Caki2 (cell line): ENCODE data around the gene TMEM120B. TPM values are rescaled to one million over a fixed set of nuclear protein-coding genes. Genes with fewer than 3 reads are reported as not detected.
"Not testable (repeated sequence)": the region's sequence is repeated elsewhere in the genome, so short reads cannot be mapped to it uniquely, and the experiment has no call there.

Experiments
- DNase-seq: peaks from one replicate; pipeline ENCODE4 v3.0.0-alpha.2; 2015; ENCODE audit warnings: low read depth
- in situ Hi-C: cut with HindIII; loops from 2 replicates; pipeline ENCODE4 v1.10.0; 2016; ENCODE audit warnings: low sequenced_read_pairs, low pct_unique_long_range_greater_than_20kb, mixed read lengths
- total RNA-seq: library from RNA; depleted of rRNA; stranded (reverse); fragments of >200 nt; shearing (Covaris generic); gene quantifications from 2 replicates; pipeline ENCODE4 v1.2.3, GENCODE V29; 2014; ENCODE audit warnings: low replicate concordance; rRNA removed

Gene TMEM120B
- total RNA-seq, result 9.6 and 11.8 TPM in 2 replicates

DNA sequence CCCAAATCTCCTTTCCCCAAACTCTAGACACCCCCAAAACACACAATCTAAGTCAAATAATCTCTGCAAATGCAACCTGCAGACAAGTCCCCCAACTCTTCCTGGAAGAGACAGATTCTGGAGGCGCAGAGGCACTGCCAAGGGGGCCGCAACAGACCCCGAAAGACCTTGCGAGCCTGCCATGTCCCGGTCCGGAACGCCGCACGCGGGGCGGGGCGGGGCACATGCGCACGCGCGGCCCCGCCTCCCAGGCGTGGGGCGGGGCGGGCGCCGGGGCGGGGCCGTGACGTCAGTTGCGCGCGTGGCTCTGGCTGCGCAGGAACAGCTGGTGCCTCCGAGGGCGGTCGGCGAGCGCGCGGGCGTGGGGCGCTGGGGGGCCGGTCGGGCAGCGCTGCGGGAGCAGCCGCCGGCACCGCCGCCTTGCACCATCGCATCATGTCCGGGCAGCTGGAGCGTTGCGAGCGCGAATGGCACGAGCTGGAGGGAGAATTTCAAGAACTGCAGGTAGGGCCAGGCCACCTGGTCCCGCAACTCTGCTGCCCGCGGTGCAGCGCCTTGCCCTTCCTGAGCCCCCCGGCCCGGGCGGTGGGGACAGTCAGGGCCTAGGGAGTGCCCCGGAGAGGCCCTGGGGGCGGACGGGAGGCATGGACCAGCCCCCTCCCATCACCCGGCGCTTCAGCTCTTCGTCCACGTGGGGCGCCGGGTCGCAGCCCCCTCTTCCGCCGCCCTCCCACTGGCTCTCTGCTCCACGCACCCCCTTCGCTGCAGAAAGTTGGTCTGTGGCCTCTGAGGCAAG lies at the start of gene TMEM120B:
TSS of gene TMEM120B (plus strand) at position 292 of the 796 bp plus-strand sequence. CDS start at position 436, 144 bp downstream.
- peak; percentile 66 for DNase-seq
- in situ Hi-C loops, result no loop called here

DNA sequence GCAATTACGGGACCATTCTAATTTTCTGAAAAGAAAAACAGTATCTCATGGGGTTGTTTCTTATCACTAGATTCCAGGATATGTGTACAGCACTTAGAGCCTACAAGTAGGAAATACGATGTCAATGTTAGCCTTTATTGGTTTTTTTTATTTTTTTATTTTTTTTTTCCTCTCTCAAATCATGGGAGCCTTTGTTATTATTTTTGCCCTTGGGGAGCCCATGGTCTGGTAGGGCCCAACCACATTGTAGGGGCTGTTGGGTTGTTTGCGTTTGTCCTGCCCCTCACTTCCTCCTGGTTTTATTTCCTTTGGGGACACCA lies 49.0 kb upstream of the TMEM120B start:
- in situ Hi-C loops, result no loop called here
- no peak for DNase-seq

DNA sequence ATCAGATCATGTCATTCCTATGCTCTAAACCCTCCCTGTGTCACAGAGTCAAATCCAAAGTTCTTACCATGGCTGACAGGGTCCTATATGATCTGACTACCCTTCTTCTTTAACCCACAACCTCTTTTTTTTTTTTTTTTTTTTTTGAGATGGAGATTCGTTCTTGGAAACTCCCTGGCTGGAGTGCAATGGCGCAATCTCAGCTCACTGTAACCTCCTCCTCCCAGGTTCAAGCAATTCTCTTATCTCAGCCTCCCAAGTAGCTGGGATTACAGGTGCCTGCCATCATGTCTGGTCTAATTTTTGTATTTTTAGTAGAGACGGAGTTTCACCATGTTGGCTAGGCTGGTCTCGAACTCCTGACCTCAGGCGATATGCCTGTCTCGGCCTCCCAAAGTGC lies 45.7 kb upstream of the TMEM120B start:
- in situ Hi-C loops, DNase-seq: not testable (repeated sequence)

- no peak for DNase-seq
- in situ Hi-C loops, result no loop called here
These were observed 43.6 kb upstream of the TMEM120B start for GRCh38 chr12:121668750-121669520.

- in situ Hi-C loops, result no loop called here
These were observed 43.0 kb upstream of the TMEM120B start, which contains the start of gene MORN3 for GRCh38 chr12:121669521-121669900. MORN3 (minus strand) TSS chr12:121669654; CDS start chr12:121669483, 171 bp downstream.

GRCh38 chr12:121673013-121673511 lies 39.5 kb upstream of the TMEM120B start:
- no peak for DNase-seq

More at GRCh38 chr12:121669521-121669900, 43.0 kb upstream of the TMEM120B start, which contains the start of gene MORN3:
- DNase-seq, result no peak

DNA sequence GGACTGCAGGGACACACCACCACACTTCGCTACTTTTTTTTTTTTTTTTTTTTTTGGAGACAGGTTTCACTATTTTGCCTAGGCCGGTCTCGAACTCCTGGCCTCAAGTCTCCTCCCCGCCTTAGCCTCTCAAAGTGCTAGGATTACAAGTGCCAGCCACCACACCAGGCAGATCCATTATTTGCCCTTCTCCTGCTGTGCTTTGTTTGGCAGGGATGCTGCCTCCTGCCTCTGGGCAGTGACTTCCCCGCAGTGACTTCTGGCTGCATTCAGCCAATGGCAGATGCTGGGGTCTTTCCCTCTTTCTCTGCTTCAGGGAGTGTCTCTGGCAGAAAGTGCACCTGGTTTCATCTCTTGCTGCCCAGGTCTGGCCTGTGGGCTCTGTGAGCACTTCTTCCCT lies 36.4 kb upstream of the TMEM120B start:
- in situ Hi-C loops, result no loop called here
- no peak for DNase-seq

More at GRCh38 chr12:121673013-121673511, 39.5 kb upstream of the TMEM120B start:
- in situ Hi-C loops, result no loop called here

- in situ Hi-C loops, result no loop called here
- DNase-seq, result no peak
These were observed 34.2 kb upstream of the TMEM120B start for GRCh38 chr12:121678305-121678704.

DNA sequence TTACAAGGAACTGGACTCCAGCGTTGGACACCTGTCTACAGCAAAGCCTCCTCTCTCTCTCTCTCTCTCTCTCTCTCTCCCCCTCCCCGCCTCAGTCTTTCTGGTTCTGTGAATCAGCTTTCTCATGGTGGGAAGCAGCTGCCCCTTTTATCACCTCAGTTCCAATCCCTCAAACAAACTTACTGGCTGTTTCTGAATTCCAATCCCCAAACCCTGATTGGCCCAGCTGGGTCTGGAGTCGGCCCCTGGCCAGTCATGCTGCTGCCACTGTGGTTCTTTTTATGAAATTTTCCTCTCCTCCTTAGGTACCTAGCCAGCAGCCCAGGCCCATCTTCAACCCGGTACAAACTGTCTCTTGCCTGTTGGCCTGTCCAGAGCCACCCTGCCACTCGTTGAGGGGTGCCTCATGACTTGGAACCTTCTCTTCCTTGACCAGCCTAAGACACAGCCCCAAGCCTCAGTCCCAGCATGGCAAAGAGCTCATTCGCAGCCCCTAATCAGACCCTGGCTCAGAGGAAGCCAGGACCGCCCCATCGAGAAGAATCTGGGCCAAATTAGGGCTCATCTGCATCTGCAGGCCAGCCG lies 33.7 kb upstream of the TMEM120B start:
- in situ Hi-C loops, result no loop called here
- no peak for DNase-seq

- in situ Hi-C loops, DNase-seq: not testable (repeated sequence)
These were observed 32.8 kb upstream of the TMEM120B start for GRCh38 chr12:121679661-121680197.

- DNase-seq, result no peak
These were observed 23.6 kb upstream of the TMEM120B start for GRCh38 chr12:121688966-121689365.

DNA sequence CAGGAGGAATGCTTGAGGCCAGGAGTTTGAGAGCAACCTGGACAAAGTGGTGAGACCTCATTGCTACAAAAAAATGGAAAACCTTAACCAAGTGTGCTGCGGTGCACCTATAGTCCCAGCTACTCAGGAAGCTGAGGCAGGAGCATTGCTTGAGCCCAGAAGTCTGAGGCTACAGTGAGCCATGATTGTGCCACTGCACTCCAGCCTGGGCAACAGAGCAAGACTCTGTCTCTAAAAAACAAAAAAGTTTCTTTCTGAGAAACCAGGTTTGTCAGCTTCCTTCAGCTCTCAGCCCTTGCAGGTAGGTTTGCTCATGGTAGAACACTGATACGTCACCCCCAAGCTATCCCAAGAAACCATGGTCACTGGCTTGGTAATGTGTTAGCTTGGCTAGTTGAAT lies 23.1 kb upstream of the TMEM120B start:
- in situ Hi-C loops, result no loop called here
- no peak for DNase-seq

More at GRCh38 chr12:121688966-121689365, 23.6 kb upstream of the TMEM120B start:
- in situ Hi-C loops, result no loop called here

DNA sequence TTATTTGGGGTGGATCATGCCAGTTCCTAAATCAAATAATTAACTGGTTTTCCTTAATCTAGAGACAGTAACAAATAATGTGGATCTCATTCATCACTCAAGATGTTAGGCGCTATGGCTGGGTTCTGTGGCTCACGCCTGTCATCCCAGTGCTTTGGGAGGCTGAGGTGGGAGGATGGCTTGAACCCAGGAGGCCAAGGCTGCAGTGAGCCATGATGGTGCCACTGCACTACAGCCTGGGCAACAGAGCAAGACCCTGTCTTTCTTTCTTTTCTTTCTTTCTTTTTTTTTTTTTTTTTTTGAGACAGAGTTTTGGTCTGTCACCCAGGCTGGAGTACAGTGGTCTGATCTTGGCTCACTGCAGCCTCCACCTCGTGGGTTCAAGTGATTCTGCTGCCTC lies 19.8 kb upstream of the TMEM120B start:
- DNase-seq, in situ Hi-C loops: not testable (repeated sequence)

- DNase-seq, result no peak
- in situ Hi-C loops, result no loop called here
These were observed 19.3 kb upstream of the TMEM120B start for GRCh38 chr12:121693155-121693687.

GRCh38 chr12:121697093-121697698 lies 15.4 kb upstream of the TMEM120B start:
- DNase-seq, result peak; percentile 46
- in situ Hi-C loops, result no loop called here

DNA sequence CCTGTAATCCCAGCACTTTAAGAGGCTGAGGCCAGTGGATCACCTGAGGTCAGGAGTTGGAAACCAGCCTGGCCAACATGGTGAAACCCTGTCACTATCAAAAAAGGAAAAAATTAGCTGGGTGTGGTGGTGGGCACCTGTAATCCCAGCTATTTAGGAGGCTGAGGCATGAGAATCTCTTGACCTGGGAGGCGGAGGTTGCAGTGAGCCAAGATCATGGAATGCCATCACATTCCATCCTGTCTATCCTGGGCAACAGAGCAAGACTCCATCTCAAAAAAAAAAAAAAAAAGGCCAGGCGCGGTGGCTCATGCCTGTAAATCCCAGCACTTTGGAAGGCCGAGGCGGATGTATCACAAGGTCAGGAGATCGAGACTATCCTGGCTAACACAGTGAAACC lies 14.7 kb upstream of the TMEM120B start:
- in situ Hi-C loops, DNase-seq: not testable (repeated sequence)

GRCh38 chr12:121701667-121702277 lies 10.8 kb upstream of the TMEM120B start:
- in situ Hi-C loops, result no loop called here
- no peak for DNase-seq
